ENCODE data around the gene RNF26.
A peak's percentile ranks its signal among the peaks of the same experiment; 100 is the strongest.

The RNF26 gene

DNA sequence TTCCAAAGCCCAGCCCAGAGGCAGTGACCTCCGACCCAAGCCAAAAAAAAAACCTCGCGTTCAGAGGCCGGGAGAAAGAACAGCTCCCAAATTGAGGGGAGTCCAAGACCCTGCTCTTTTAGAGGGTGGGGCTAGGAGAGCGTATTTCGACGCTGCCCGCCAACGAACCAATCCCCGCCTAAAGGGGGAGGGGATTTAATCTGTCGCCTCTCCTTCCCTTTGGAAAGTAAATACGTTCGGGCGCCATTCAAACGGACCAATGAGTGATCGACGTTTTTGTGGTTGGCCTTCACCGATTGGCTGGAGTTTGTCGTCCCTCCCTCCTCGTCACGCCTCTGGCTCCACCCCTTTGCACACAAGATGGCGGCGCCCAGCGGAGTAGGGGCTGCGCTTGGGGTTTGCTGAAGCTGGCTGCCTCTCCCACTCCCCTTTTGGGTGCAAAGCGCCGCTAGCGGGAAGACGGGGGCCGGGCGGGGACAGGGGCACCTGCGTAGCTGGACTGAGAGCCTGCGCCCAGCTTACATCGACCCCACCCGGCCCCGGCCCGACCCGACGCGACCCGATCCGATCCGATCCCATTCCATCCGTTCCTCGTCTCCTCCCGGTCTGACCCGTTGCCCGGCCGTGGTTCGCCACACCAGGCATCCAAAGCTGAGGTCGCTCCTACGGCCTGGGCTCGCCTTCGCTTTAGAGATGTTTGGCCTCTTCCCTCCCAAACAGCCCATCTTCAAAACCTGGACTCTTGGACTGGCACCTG is at the start of gene RNF26:
RNF26 (plus strand) TSS at position 354 of the 757 bp plus-strand sequence. CDS start 596 bp downstream, outside the sequence.
- DNase-seq = peak; percentile 99

DNA sequence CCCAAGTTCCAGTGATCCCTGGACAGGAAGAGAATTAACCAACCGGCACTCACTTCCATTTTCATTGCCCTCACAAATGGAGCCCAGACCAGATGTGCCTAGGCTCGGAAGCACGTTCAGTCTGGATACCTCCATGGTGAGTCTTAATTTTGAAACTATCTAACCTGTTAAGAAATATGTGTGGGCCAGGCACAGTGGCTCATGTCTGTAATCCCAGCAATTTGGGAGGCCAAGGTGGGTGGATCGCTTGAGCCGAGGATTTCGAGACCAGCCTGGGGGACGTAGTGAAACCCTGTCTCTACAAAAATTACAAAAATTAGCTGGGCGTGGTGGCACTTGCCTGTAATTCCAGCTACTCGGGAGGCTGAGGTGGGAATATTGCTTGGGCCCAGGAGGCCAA is 48.9 kb upstream of the RNF26 start:
- no peak for DNase-seq

DNA sequence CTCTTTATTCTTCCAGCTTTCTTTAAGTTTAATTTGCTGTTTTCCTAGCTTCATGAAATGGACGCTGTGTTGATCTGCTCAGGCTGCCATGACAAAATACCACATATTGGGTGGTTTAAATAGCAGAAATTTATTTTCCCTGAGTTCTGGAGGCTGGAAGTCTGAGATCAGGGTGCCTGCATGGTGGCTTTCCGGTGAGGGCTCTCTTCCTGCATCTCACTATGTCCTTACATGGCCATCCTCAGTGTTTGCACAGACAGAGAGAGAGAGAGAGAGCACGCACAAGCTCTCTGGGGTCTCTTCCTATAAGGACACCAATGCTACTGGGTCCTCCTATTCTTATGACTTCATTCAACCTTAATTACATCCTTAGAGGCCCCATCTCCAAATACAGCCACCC is 46.1 kb upstream of the RNF26 start:
- no peak for DNase-seq

DNA sequence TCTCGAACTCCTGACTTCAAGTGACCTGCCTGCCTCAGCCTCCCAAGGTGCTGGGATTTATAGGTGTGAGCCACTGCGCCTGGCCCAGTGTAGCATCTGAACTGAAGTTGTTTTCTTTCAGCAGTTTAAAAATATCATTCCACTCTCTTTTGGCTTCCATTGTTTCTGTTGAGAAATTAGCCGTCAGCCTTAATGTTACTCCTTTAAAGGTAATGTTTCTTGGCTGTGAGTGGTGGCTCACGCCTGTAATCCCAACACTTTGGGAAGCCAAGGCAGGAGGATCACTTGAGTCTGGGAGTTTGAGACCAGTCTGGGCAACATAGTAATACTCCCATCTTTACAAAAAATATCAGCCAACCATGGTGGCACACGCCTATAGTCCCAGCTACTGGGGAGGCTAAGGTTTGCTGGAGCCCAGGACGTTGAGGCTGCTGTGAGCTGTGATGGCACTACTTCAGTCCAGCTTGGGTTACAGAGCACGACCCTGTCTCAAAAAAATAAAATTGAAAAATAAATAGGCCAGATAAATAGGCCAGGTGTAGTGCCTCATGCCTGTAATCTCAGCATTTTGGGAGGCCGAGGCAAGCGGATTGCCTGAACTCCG is 43.3 kb upstream of the RNF26 start:
- DNase-seq = no peak

DNA sequence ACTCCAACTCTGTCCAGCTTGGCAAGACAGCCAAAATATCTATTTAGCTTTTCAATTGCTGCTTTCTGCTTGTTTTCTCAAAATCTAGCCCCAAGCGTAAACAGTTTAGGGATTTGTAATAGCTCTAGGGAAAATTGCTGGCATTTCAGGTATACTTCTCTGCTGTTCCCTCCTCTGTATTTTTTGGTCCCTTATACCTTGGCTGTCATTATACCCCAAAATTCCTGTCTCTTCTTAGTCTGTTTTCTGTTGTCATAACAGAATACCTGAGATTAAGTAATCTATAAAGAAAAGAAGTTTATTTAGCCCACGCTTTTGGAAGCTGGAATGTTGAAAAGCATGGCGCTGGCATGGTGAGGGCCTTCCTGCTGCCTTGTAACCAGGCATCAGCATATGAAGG is 40.9 kb upstream of the RNF26 start:
- no peak for DNase-seq

DNA sequence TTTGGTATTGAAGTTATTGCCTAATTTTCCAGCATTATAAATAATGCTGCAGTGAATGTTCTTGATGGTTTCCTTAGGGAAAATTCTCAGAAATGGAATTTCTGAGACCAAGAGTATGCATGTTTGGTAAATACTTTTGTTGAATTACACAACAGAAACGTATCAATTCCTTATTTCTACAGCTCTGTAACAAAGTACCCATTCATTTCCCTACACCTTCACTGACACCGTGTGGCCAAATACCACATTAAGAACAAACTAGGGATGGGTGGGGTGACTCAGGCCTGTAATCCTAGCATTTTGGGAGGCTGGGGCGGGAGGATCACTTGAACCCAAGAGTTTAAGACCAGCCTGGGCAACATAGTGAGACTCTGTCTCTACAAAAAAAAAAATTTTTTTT is 39.1 kb upstream of the RNF26 start:
- peak; percentile 19 for DNase-seq

DNA sequence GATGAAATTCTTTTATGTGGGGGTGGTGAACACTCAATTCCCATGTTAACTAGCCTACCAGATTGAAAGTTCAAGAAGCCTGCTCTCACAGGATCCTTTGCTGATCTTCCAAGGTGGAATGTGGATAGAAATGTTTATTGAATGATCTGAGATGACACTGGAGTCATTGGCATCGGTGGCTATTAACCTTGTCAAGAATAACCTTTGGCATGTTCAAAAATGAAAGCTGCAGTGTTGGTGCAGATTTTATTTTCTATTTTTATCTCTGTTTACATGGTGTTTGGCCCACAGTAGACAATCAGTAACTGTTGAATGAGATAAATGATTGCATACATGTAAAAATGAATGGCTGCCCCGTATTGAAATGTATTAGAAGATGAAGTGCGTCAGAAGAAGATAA is 36.4 kb upstream of the RNF26 start:
- no peak for DNase-seq

DNA sequence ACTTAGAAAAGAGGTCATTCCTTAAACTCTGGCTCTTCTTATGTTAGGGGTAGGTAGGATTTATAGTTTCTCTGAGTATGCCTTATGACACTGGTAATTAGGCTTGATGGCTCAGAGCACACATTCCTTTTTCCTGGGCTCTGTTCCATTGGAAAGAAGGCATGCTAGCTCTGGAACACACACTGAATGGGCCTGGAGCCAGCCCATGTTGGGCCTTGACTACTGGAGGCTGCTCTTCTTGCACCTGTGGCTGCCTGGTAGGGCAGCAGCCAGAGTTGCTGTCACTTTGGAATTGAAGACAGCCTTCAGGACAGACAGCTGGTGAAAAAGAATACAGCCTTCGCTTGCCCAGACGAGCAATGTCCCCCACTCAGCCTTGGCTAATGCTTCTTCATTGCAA is 35.6 kb upstream of the RNF26 start:
- no peak for DNase-seq

DNA sequence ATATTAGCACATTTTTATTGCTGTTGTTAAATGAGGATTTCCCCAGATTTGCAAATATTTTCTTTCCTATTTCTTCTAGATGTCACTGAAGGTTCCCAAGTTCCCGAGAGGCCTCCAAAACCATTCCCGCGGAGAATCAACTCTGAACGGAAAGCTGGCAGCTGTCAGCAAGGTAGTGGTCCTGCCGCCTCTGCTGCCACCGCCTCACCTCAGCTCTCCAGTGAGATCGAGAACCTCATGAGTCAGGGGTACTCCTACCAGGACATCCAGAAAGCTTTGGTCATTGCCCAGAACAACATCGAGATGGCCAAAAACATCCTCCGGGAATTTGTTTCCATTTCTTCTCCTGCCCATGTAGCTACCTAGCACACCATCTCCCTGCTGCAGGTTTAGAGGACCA is 34.9 kb upstream of the RNF26 start:
- DNase-seq = no peak

DNA sequence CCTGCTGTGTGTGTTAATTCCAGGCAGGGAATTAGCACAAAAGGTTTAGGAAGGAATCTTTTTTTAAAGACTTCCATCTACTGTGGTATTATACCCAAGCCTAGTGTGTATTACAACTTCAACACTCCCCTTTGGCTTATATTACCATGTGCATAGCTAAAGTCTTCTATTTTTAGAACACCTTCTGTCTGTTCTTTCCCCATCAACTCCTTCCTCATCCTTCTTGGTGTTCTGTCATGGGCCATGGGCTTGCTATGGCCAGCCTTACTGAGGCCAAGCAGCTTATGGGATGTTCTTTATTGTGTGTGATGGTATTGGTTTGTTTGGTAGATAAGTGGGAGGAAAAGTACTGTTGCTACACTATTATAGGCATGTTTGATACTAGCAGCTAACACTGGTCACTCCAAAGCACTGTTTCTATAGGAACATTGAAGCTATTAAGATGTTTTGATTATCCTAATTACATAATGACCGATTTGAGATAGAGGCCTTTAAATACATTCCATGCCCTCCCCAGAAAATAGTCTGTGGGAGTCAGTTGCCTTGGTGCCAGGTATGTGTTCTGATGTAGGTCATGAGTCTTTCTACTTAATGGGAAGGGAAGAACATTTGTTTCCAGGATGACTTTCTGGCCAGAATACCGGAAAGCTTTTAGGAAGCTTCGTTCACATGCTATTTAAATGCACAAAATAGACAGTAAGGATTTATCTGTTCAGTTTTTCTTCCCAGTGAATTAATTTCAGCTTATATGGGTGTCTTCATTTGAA is 33.9 kb upstream of the RNF26 start:
- DNase-seq = no peak

DNA sequence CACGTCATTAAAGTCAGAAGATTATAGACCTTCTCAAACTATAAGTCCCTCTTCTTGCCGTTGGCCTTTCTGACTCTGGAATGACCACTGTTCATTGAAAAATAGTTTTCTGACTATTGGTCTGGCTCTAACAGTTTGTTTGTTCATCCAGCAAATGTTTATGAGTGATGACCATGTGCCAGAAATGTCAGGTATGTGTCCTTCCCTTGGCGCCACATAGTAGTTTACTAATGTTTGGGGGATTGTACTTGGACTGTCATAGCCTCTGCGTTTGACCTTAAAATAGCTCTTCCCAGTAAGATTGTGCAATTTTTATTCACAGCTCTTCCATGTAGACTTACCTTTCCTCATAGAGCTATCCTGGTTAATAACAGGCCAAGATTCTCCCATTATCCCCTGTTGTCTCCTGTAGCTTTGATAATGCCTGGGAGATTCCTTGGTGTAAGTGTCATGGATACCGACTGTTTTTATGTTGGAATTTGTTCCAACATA is 31.1 kb upstream of the RNF26 start:
- no peak for DNase-seq

DNA sequence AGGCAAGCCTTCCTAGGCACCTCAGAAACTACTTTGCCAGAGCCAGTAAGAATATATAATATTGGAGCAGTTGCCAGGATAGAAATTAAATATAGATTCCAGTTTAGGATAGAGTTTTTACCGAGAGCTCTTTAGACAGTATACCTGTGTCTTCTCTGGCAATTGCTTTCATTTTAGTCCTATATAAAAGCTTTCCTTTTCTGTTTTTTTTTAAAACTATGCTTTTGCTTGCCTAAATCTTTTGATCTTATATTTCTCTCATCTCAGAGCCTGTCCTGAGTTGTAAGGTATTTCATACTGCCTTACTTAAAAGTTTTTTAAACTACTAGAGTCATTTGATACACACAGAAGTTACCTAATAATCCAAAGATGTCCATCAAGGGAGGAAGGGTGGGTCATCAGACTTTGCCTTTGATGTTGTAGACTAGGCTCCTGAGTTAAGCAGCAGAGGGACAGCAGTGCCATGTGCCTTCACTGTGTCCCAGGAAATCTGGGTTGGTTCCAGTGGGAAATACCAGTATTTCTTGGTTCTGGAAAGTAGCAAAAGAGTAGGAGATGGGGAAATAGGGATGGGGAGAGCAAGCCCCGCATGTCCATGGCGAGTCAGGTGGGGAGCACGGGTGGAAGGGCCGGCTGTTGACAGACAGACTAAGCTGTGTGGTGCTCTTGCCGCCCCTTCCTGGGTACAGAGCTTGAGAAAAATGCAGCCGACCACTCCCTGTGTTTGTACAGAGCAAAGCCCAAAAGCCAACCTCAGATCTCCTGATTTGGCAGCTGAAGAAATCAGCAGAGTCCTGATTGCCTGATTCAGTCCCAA is 28.6 kb upstream of the RNF26 start:
- no peak for DNase-seq

DNA sequence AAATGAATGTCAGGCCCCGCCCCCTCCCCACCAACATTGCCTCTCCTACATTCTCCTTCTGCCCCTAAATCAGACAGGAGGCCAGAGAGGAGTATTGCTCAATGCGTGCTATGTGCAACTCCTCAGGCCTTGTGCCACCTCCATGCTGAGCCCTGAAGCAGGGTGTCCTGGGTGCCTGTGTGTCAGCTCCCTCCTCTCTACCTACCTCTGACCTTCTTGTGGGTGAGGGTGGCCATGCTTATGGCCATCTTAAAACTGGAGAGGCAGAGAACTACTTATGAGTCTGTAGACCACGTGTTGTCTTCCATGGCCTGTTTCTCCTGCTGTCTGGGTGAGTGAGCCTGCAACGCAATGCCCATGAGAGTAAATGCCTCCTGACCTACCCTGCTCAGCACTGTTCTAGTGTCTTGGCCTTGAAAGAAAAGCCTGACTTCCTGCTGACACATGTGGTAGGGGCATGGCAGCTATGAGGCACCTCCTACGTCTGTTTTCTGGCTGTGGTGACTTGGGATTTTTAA is 27.9 kb upstream of the RNF26 start:
- no peak for DNase-seq

DNA sequence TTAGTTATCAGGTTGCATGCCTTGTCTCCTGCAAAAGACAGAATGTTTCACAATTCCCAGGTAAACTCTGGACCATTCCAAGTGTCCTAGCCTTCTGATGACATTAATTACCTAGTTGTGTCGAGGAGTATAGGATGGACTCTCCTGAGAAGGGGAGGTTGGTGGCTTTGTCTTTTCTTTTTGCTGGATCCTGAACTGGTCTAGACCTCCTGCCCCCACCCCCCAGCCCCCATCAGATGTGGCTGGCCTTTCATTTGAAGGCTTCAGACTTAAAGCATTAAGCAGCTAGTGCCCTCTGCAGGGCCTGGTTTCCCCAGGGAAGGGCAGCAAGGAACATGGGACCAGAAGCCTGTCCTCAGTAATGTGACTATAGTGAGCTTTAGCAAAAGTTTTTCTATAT is 27.1 kb upstream of the RNF26 start:
- DNase-seq = no peak

DNA sequence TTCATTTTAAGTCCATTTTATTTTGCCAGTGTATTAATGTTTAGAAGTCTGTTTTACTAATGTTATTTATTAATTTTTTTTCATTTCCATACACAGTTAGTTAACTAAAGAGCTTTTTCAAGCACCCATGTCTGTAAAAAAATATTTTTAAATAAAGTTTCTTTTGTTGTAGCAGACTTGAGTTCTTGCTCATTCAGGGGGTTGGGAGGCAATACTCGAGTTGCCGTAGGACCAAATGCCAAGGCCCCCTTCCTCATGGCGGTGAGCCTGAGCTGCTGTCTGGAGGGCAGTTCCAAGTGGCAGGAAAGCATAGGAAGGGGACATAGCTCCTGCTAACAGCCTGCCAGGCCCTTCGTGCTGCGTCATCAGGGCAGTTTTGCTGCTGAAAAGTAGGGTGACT is 26.4 kb upstream of the RNF26 start:
- DNase-seq = no peak

DNA sequence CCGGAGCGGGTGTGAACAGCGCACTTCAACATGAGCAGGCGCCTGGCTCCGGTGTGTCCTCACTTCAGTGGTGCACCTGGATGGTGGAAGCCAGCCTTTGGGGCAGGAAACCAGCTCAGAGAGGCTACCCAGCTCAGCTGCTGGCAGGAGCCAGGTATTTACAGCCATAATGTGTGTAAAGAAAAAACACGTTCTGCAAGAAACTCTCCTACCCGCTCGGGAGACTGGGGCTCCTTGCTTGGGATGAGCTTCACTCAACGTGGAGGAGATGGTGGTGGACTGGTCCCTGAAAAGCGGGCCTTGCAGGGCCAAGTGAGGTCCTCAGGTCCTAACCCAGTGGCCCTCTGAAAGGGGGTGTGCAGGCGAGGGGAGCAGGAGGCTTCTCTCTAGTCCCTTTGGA is 24.9 kb upstream of the RNF26 start:
- DNase-seq = no peak

DNA sequence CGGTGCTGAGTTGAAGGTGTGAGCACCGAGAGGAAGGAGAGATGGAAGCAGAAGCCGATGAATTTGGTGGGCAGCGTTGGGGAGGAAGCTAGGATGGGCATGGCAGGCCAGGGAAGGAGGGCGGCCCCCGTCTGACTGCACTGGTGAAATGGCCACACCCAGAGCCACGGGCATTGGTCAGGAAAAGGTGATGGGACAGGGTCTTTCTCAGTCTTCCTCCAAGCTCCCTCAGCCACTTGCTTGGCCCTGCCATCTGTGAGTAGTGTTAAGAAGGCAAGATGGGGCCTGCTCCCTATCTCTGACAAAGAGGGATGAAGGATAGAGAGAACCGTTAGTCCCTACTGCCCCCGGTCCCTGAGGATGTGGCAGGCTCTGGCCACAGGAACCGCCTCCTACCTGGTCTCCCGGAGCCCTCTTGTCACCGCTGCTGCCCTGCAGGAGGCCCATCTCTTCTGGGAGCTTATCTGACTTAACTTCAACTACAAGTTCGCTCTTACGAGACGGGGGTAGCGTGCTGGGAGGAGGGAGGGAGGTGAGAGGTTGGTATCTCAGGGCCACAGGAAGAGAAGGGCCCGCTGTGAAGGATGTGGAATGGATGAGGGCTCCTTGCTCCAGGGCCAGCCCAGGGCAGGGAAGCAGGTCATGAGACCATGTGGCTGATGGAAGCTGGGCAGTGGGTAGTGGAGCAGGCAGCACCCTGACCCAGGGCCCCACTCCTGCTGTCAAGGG is 24.2 kb upstream of the RNF26 start:
- DNase-seq = no peak

DNA sequence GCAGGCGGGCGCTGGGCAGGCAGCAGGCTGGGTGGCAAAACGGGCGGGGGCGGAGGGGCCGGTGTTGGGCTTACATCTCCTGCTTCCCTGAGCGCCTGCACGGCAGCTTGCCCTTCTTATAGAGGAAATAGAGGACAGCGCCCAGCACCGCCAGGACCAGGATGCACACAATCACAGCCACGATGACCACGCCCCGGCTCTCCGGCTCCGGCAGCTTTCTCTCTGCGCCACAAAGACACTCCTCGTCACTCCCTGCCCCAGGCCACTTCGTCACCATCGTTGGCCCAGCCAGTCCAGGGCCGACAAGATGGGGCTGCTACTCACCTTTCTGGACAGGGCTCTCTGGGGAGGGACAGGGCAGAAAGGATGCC is 23.7 kb upstream of the RNF26 start:
- DNase-seq = no peak

DNA sequence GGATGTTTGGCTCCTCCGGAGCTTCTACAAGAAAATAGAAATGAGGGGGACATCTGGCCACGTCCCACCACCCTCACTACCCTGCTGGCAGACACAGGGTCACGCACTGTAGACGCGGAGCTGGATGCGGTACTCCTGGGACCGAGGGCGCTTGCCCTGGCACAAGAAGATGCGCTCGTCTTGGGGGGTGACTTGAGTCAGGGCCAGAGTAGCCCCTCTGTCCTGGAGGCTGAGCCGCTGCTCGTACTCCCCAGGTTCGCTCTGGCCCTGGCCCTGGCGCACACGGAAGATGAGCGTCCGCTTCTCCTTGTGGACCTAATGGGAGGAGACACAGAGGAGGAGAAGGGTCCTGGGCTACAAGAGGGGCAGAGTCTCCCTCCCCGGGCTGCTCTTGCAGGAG is 19.6 kb upstream of the RNF26 start:
- no peak for DNase-seq

DNA sequence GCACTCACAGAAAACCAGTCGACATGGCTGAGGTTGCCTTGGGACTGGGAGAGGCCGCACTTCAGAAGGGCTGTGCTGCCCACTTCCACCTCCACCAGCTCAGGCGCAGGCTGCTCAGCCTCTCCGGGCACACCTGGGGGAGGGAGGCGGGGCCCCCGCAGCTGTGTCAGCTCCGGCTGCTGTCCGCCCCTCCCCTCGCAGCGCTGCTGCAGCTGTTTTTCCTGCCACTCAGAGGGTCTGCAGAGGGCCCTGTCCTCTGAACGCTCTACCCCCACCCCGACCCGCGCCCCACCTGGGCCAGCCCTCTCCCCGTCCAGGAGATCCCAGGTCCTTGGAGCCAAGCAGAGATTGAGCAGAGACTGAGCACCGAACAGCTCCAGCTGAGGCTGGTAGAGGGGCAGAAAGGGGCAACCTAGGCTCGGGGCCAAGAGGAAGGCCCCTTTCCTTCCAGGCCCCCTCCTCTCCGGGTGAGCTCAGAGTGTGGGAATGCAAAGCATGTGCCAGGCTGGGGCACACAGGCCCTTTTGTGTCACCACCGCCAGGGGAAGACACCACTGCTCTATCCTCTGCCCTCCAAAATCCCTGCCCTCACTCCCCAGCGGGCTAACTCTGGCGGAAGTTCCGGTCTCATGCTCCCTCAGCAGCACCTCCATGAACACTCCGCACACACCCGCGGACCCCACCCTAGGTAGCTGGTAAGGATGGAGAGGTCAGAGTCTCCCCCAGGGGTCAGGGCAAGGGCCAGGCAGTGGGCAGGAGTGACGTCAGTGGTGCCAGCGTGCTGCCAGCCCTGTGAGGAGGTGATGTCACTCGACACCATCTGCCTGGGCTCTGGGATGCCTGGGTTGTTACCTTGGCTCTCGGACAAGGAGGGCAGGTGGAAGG is 19.0 kb upstream of the RNF26 start:
- no peak for DNase-seq
